Suprapubic skin (tissue), 4 donors: ENCODE data around the gene PITPNM3. TPM values are rescaled to one million over a fixed set of nuclear protein-coding genes. Genes with fewer than 3 reads are reported as not detected.

Source experiments
- DNase-seq, 2 donors: peaks; one replicate each; pipeline ENCODE4 v3.0.0-alpha.2; 2019; ENCODE audit warnings: low spot score in 2 of 2
- H3K27ac ChIP-seq: fragments of 200-600 bp; sonication (generic); one replicate; pipeline ENCODE4 v1.5.1; 2019
- H3K27me3 ChIP-seq: fragments of 200-600 bp; sonication (generic); one replicate; pipeline ENCODE4 v1.5.1; 2019
- H3K36me3 ChIP-seq: fragments of 200-600 bp; sonication (generic); one replicate; pipeline ENCODE4 v1.5.1; 2019
- H3K4me1 ChIP-seq: fragments of 200-600 bp; sonication (generic); one replicate; pipeline ENCODE4 v1.5.1; 2019
- H3K4me3 ChIP-seq: fragments of 200-600 bp; sonication (generic); one replicate; pipeline ENCODE4 v1.5.1; 2019; ENCODE audit warnings: mild to moderate bottlenecking
- H3K9me3 ChIP-seq: fragments of 200-600 bp; sonication (generic); one replicate; pipeline ENCODE4 v1.5.1; 2019
- CTCF ChIP-seq, 2 donors: fragments of 200-600 bp in 1 of 2; fragments of 450-650 bp in 1 of 2; sonication (generic) in 1 of 2; IDR thresholded peaks; one replicate each; pipeline ENCODE4 v1.5.1; 2016 to 2019; ENCODE audit warnings: antibody characterized with exemption in 2 of 2, mild to moderate bottlenecking in 1 of 2, moderate library complexity in 1 of 2
- EP300 ChIP-seq: sonication (generic); formaldehyde crosslinking; IDR thresholded peaks from one replicate; pipeline ENCODE4 v1.6.1; 2017; ENCODE audit warnings: antibody characterized with exemption
- POLR2A ChIP-seq, 2 donors: fragments of 450-650 bp; IDR thresholded peaks; one replicate each; pipeline ENCODE4 v1.6.1; 2017; ENCODE audit warnings: antibody characterized with exemption in 2 of 2, mild to moderate bottlenecking in 2 of 2, moderate library complexity in 2 of 2
- POLR2AphosphoS5 ChIP-seq, 3 donors: sonication (generic); formaldehyde crosslinking; IDR thresholded peaks; one replicate each; pipeline ENCODE4 v1.6.1; 2017; ENCODE audit warnings: antibody characterized with exemption in 3 of 3
- WGBS: methylation state at CpG from one replicate; pipeline ENCODE4 v1.1.5; 2018; 5-methylcytosine and 5-hydroxymethylcytosine counted together
- total RNA-seq, 4 donors: library from RNA; depleted of rRNA; stranded (reverse); fragments of >200 nt; gene quantifications; one replicate each; pipeline ENCODE4 v1.1.0, GENCODE V29; 2016

The PITPNM3 gene
- total RNA-seq, 4 donors from 2014 or later: 16.4 to 31.1 (median 19.2) TPM

- Histone ChIP-seq H3K27me3 (no peaks in the 10 kb centered on the region), H3K4me3 (no peak overlapping the region), H3K36me3 (peaks cover 15% of the 10 kb centered on the region), H3K27ac (no peak overlapping the region), H3K4me1 (peaks cover 31% of the 10 kb centered on the region), H3K9me3 (no peaks in the 10 kb centered on the region)
- 50% methylated on average over 1 of the region's 10 CpGs for WGBS
- no peak for DNase-seq
- TF ChIP-seq CTCF (IDR thresholded peaks at IDR 0.05): no peak
- no peak for TF ChIP-seq EP300
- TF ChIP-seq POLR2A (IDR thresholded peaks at IDR 0.05): no peak
- no peak for TF ChIP-seq POLR2AphosphoS5 (IDR thresholded peaks at IDR 0.05)
These were observed 83.8 kb downstream of the PITPNM3 start for GRCh38 chr17:6472517-6472916.

DNA sequence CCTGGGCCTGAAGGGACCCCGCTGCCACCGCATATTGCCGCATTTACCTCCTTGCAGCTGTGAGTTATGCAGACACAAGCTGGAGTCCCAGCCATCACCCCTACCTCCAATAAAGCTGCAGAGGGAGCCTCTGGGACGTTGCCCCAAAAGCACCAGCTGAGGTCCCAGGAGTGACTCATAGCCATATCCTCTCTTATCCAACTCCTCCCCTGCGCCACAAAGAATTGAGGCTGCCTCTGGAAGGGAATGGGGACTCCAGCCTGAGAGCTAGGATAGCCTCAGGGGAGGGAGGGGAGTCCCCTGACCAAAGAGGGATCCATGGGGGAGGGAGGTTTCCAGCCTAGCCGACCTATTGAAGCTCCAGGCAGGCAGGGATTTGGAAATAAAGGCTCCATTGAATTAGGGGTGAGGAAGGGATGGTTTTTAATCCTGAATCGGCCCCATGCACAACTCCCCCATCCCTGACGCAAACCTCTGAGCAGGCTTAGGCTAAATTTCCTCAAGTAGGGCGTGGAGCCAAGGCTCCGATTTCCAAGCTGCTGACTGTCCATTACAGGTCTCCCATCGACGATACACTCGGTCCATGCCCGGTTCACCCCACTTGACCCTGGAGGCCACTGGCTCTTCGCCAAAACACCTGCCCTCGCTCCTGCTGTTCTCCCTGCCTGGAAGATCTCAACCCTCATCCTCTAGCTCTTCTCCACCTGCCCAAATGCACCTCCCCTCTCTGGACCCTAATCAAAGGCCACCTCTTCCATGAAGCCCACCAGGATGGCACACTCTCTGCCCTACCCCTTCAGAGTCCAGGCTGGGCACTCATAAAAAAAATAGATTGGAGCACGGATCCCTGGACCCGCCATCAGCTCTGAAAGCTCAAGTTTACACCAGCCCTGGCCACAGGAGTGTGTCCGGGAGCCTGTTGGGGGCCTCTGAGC, 84.6 kb downstream of the PITPNM3 start:
- TF ChIP-seq POLR2A (IDR thresholded peaks at IDR 0.05): no peak
- no peak for TF ChIP-seq CTCF (IDR thresholded peaks at IDR 0.05)
- no peak for TF ChIP-seq POLR2AphosphoS5 (IDR thresholded peaks at IDR 0.05)
- no peak for TF ChIP-seq EP300
- Histone ChIP-seq H3K4me3 (no peak overlapping the region), H3K36me3 (peaks cover 11% of the 10 kb centered on the region), H3K4me1 (peaks cover 28% of the 10 kb centered on the region), H3K9me3 (no peaks in the 10 kb centered on the region), H3K27me3 (no peaks in the 10 kb centered on the region), H3K27ac (no peak overlapping the region)
- DNase-seq: no peak
- 72% methylated on average over 15 of the region's 19 CpGs for WGBS

GRCh38 chr17:6470751-6471521, 85.4 kb downstream of the PITPNM3 start:
- WGBS: 50% methylated on average over 2 of the region's 17 CpGs
- H3K27me3 ChIP-seq: no peaks in the 10 kb centered on the region
- H3K4me3 ChIP-seq: no peak overlapping the region
- H3K27ac ChIP-seq: no peak overlapping the region
- DNase-seq: no peak
- TF ChIP-seq POLR2A (IDR thresholded peaks at IDR 0.05) (no peak), POLR2AphosphoS5 (IDR thresholded peaks at IDR 0.05) (no peak), CTCF (IDR thresholded peaks at IDR 0.05) (no peak)
- H3K36me3 ChIP-seq: peaks cover 11% of the 10 kb centered on the region
- H3K4me1 ChIP-seq: peaks cover 19% of the 10 kb centered on the region
- H3K9me3 ChIP-seq: no peaks in the 10 kb centered on the region

DNA sequence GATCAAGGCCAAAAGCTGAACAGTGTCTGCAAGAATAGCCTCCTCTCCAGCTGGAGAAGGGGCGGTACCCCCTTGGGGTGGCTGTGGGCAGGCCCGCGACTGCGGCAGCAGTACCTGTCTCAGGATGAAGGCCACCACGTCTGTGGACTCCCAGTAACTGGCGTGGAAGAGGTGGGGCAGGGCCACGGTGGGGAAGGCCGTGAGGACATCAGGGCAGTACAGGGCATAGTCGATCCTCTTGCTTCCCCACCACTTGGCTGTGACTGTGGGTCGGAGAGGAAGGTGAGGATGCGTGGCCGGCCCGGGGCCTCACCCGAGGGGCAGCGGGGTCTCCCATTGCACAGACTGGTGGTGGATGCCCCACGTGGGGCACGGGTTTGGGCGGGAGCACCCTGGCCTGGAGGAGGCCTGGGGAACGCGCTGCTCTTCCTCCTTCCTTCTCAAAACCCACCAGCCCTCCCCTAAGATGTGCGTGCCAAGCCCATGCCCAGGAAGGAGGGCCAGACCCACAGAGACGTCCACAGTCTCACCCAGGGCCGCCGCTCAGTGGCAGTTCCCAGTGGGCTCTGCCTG, 86.1 kb downstream of the PITPNM3 start:
- H3K27ac ChIP-seq: no peak overlapping the region
- H3K27me3 ChIP-seq: no peaks in the 10 kb centered on the region
- TF ChIP-seq POLR2A (IDR thresholded peaks at IDR 0.05) (no peak), CTCF (IDR thresholded peaks at IDR 0.05) (no peak), EP300 (no peak), POLR2AphosphoS5 (IDR thresholded peaks at IDR 0.05) (no peak)
- H3K9me3 ChIP-seq: no peaks in the 10 kb centered on the region
- no peak overlapping the region for H3K4me3 ChIP-seq
- H3K4me1 ChIP-seq: peaks cover 14% of the 10 kb centered on the region
- WGBS: 94% methylated on average over 13 of the region's 24 CpGs
- H3K36me3 ChIP-seq: peaks cover 11% of the 10 kb centered on the region
- no peak for DNase-seq
